HG03354 (cell line): Measurements from ENCODE around the gene ARL4A.

ENCODE experiments used
- ATAC-seq: cut with Tn5 transposase; IDR thresholded peaks from one replicate; pipeline ENCODE4 v1.9.1; 2021; ENCODE audit warnings: mild to moderate bottlenecking; ENCODE audit not compliant: unreplicated experiment, poor library complexity, severe bottlenecking

ARL4A gene

GRCh38 chr7:12721286-12721830, 33.9 kb downstream of the ARL4A start:
- no peak for ATAC-seq

GRCh38 chr7:12722136-12722535, 34.7 kb downstream of the ARL4A start:
- no peak for ATAC-seq

GRCh38 chr7:12722636-12723605, 35.5 kb downstream of the ARL4A start:
- ATAC-seq = no peak

- ATAC-seq = no peak
Measured at GRCh38 chr7:12725575-12726316, 38.3 kb downstream of the ARL4A start.

GRCh38 chr7:12726908-12727307, 39.5 kb downstream of the ARL4A start:
- no peak for ATAC-seq

GRCh38 chr7:12727455-12728191, 40.2 kb downstream of the ARL4A start:
- ATAC-seq = no peak

- ATAC-seq = no peak
Measured at GRCh38 chr7:12728192-12728538, 40.7 kb downstream of the ARL4A start.

GRCh38 chr7:12729112-12729511, 41.7 kb downstream of the ARL4A start:
- ATAC-seq = no peak

- ATAC-seq = no peak
Measured at GRCh38 chr7:12730523-12730922, 43.1 kb downstream of the ARL4A start.

- ATAC-seq = no peak
Measured at GRCh38 chr7:12731214-12731656, 43.8 kb downstream of the ARL4A start.

GRCh38 chr7:12731775-12732174, 44.3 kb downstream of the ARL4A start:
- no peak for ATAC-seq

GRCh38 chr7:12732428-12732827, 45.0 kb downstream of the ARL4A start:
- ATAC-seq = no peak

GRCh38 chr7:12735923-12736322, 48.5 kb downstream of the ARL4A start:
- ATAC-seq = no peak

GRCh38 chr7:12737373-12737772, 49.9 kb downstream of the ARL4A start:
- ATAC-seq = no peak

- ATAC-seq = no peak
Measured at GRCh38 chr7:12737836-12738235, 50.4 kb downstream of the ARL4A start.

GRCh38 chr7:12738665-12739064, 51.2 kb downstream of the ARL4A start:
- ATAC-seq = no peak
